K562 (cell line): ENCODE results near the gene TSPOAP1. TPM values are rescaled to one million over a fixed set of nuclear protein-coding genes. Genes with fewer than 3 reads are reported as not detected.

Source experiments
- ARHGAP35 ChIP-seq: fragments of 450-650 bp; IDR thresholded peaks from 2 replicates; pipeline ENCODE4 v1.6.1; 2018; ENCODE audit not compliant: partially characterized antibody
- ARID3B ChIP-seq: fragments of 250-450 bp; sonication (Bioruptor Pico); IDR thresholded peaks from 2 replicates; pipeline ENCODE4 v1.4.0; 2020; ENCODE audit warnings: borderline replicate concordance
- CEBPB ChIP-seq: fragments of 450-650 bp; IDR thresholded peaks from 2 replicates; pipeline ENCODE4 v1.6.1; 2016; ENCODE audit warnings: missing genetic modification characterization, missing compliant biosample characterization
- DIDO1 ChIP-seq: fragments of 450-650 bp; IDR thresholded peaks from 2 replicates; pipeline ENCODE4 v1.6.1; 2016; ENCODE audit warnings: low read depth, missing biosample characterization, missing genetic modification characterization
- HCFC1 ChIP-seq: IDR thresholded peaks from 2 replicates; pipeline ENCODE4 v1.6.1; 2012; ENCODE audit warnings: low read depth, low read length, improper control_type of control experiment
- HDAC2 ChIP-seq: fragments of 450-650 bp; IDR thresholded peaks from 2 replicates; pipeline ENCODE4 v1.6.1; 2016; ENCODE audit warnings: mild to moderate bottlenecking
- MCM3 ChIP-seq: fragments of 450-650 bp; IDR thresholded peaks from 2 replicates; pipeline ENCODE4 v1.6.1; 2016
- PKNOX1 ChIP-seq: fragments of 450-650 bp; IDR thresholded peaks from 2 replicates; pipeline ENCODE4 v1.6.1; 2016
- SNRNP70 ChIP-seq: fragments of 200-400 bp; formaldehyde crosslinking; optimal IDR thresholded peaks from 2 replicates; pipeline ENCODE3; 2017; ENCODE audit warnings: low read depth, low read length
- TFAP4 ChIP-seq: sonication (generic); formaldehyde crosslinking; IDR thresholded peaks from 2 replicates; pipeline ENCODE4 v1.8.0; 2022; ENCODE audit warnings: missing genetic modification reagents, mild to moderate bottlenecking, moderate library complexity, borderline replicate concordance
- TFE3 ChIP-seq: fragments of 450-650 bp; formaldehyde crosslinking; IDR thresholded peaks from 2 replicates; pipeline ENCODE4 v1.4.0; 2020; ENCODE audit warnings: mild to moderate bottlenecking, mixed read lengths
- TRIM25 ChIP-seq: fragments of 450-650 bp; IDR thresholded peaks from 2 replicates; pipeline ENCODE4 v1.7.0; 2016; ENCODE audit warnings: borderline replicate concordance
- ZBTB8A ChIP-seq: fragments of 450-650 bp; IDR thresholded peaks from 2 replicates; pipeline ENCODE4 v1.6.1; 2018; ENCODE audit warnings: mild to moderate bottlenecking, moderate library complexity; ENCODE audit not compliant: partially characterized antibody
- ZNF395 ChIP-seq: fragments of 200-800 bp; sonication (Bioruptor generic); IDR thresholded peaks from 2 replicates; pipeline ENCODE4 v1.6.1; 2017; ENCODE audit warnings: missing genetic modification characterization, missing compliant biosample characterization
- ZNF639 ChIP-seq, 2 experiments: fragments of 200-800 bp in 1 of 2; sonication (Bioruptor generic) in 1 of 2; sonication (generic) in 1 of 2; formaldehyde crosslinking in 1 of 2; IDR thresholded peaks in 1 of 2; conservative IDR thresholded peaks in 1 of 2; 2 replicates each; pipeline versions ENCODE4 v1.5.0 to v1.6.1; 2016 to 2020; ENCODE audit warnings: missing compliant biosample characterization in 1 of 2, missing genetic modification characterization in 1 of 2, missing genetic modification reagents in 1 of 2
- polyA plus RNA-seq, 8 experiments: library from polyadenylated mRNA; depleted of rRNA in 4 of 8; stranded (reverse) in 5 of 8; unstranded in 3 of 8; fragments of >200 nt; fragmentation: Nextera tagmentation in 2 of 8; fragmentation: Illumina TruSeq in 1 of 8; extraction: Ambion mirVana in 2 of 8; extraction: Trizol in 1 of 8; gene quantifications; 2 replicates each; pipeline versions ENCODE4 v1.2.1 to v1.2.3, GENCODE V29; 2011 to 2014; ENCODE audit warnings: inconsistent platforms in 1 of 8, missing spikeins in 1 of 8
- total RNA-seq, 7 experiments: library from RNA; depleted of rRNA in 6 of 7; stranded (reverse); fragments of >200 nt in 6 of 7; fragmentation: Illumina TruSeq in 2 of 7; extraction: Trizol in 2 of 7; gene quantifications; 2 replicates each; pipeline versions ENCODE4 v1.2.1 to v1.2.3, GENCODE V29; 2011 to 2021; ENCODE audit warnings: low replicate concordance in 1 of 7

Gene TSPOAP1
- total and polyA plus RNA-seq, 9 of the 15 experiments (the other 6 are each of a cell fraction or from before 2014, with no cell fraction given), result 0.87 to 3.9 (median 1.8) TPM; not detected in 2

- TF ChIP-seq ZNF639 (CRISPR knock-in tag; conservative IDR thresholded peaks at IDR 0.05 in 1 of 2, IDR thresholded peaks at IDR 0.05 in 1 of 2) (no peak), ARHGAP35 (peak; percentile 73), TRIM25 (peak; percentile 67; the same call in 1 of the 2 replicates), ZBTB8A (no peak), ZNF395 (CRISPR knock-in tag) (peak; percentile 74; the same call in 1 of the 2 replicates), TFE3 (CRISPR knock-in tag) (0 out of 2 replicates have a peak, but pooled peaks have one; percentile 5), DIDO1 (no peak), MCM3 (no peak), HCFC1 (peak; percentile 21; the same call in 1 of the 2 replicates), CEBPB (peak; percentile 89), ARID3B (CRISPR knock-in tag) (no peak), TFAP4 (peak; percentile 72), SNRNP70 (peak; percentile 95), PKNOX1 (peak; percentile 44; the same call in 1 of the 2 replicates), HDAC2 (no peak)
These were observed at the start of gene TSPOAP1 (continued) for GRCh38 chr17:58328195-58329034.
